Urinary bladder (tissue), 4 donors: ENCODE measurements around the gene PNPLA1. TPM values are rescaled to one million over a fixed set of nuclear protein-coding genes. Genes with fewer than 3 reads are reported as not detected.

ENCODE experiments used
- DNase-seq: peaks from one replicate; pipeline ENCODE4 v3.0.0-alpha.2; 2015; ENCODE audit errors: extremely low spot score
- H3K27ac ChIP-seq: one replicate; pipeline ENCODE4 v1.5.1; 2013; ENCODE audit warnings: low read depth, mild to moderate bottlenecking, moderate library complexity
- H3K36me3 ChIP-seq: one replicate; pipeline ENCODE4 v1.6.1; 2013; ENCODE audit warnings: mild to moderate bottlenecking, moderate library complexity; ENCODE audit not compliant: insufficient read depth
- H3K4me1 ChIP-seq: one replicate; pipeline ENCODE4 v1.6.1; 2013; ENCODE audit warnings: mild to moderate bottlenecking, moderate library complexity; ENCODE audit not compliant: insufficient read depth
- H3K4me3 ChIP-seq: one replicate; pipeline ENCODE4 v1.5.1; 2013; ENCODE audit warnings: low read depth, low read length
- WGBS: extraction: QIAGEN DNeasy Blood & Tissue Kit; methylation state at CpG from one replicate; pipeline ENCODE4 v1.1.7; 2013; 5-methylcytosine and 5-hydroxymethylcytosine counted together
- polyA plus RNA-seq: library from polyadenylated mRNA; stranded (reverse); fragments of 200-250 nt; gene quantifications from one replicate; pipeline ENCODE4 v1.2.3, GENCODE V29; 2013
- total RNA-seq: library from RNA; depleted of rRNA; stranded (reverse); fragments of >200 nt; gene quantifications from one replicate; pipeline ENCODE4 v1.2.3, GENCODE V29; 2014
- donor health status: healthy with polysubstance abuse.
- donor health status: healthy.

PNPLA1 gene
- total and polyA plus RNA-seq, 2 donors: 0.13 TPM; not detected in 1

DNA sequence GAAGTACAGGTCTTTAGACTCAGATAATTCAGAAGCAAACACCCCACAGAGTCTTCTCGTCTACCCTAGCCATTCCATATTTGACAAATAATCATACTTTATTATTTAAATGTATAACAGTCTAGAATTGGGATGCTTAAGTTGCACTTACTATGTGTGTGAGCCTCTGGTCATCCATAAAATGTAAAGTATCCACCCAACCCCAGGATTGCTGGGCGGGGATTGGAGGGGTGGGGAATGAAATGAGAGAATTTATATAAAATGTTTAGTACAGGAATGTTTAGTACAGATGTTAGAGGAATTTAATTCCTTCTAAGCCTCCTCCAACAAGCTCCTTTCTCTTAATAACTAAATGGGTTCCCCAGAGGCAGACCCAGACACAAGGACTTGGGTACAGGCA is 50.0 kb downstream of the PNPLA1 start:
- Histone ChIP-seq H3K4me3 (no peak overlapping the region), H3K27ac (no peak overlapping the region), H3K4me1 (no peaks in the 10 kb centered on the region), H3K36me3 (no peaks in the 10 kb centered on the region)
- 73% methylated on average over 2 of the region's 2 CpGs for WGBS
- DNase-seq: no peak

DNA sequence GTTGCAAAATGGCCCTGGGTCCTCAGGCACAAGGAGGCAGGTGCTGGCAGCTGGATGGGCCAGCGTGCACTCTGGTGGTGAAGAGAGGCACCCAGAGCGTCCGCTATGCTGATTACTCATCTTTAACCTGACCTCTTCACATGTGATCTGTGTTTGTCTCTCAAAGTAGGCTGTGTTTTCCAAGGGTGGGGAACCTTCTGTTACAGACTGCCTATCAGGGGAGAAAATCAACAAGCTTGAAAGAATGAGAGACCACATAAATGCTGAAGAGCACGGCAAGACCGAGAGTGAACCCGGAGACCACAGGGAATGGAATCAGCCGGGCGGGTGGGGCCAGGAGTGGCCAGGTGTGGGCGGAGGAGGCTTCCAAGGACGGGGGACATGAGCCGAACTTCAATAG is 50.6 kb downstream of the PNPLA1 start:
- no peak overlapping the region for H3K27ac ChIP-seq
- WGBS: 81% methylated on average over 11 of the region's 11 CpGs
- no peaks in the 10 kb centered on the region for H3K4me1 ChIP-seq

GRCh38 chr6:36322591-36322990 is 52.7 kb downstream of the PNPLA1 start:
- Histone ChIP-seq H3K4me3 (no peak overlapping the region), H3K36me3 (no peaks in the 10 kb centered on the region), H3K4me1 (no peaks in the 10 kb centered on the region), H3K27ac (no peak overlapping the region)
- 87% methylated on average over 3 of the region's 3 CpGs for WGBS
- no peak for DNase-seq

More for the DNA sequence above, 50.6 kb downstream of the PNPLA1 start:
- H3K36me3 ChIP-seq: no peaks in the 10 kb centered on the region
- no peak for DNase-seq
- H3K4me3 ChIP-seq: no peak overlapping the region

GRCh38 chr6:36323062-36323461 is 53.2 kb downstream of the PNPLA1 start:
- Histone ChIP-seq H3K36me3 (no peaks in the 10 kb centered on the region), H3K4me3 (no peak overlapping the region), H3K27ac (no peak overlapping the region), H3K4me1 (no peaks in the 10 kb centered on the region)
- 79% methylated on average over 8 of the region's 8 CpGs for WGBS
- DNase-seq: no peak

DNA sequence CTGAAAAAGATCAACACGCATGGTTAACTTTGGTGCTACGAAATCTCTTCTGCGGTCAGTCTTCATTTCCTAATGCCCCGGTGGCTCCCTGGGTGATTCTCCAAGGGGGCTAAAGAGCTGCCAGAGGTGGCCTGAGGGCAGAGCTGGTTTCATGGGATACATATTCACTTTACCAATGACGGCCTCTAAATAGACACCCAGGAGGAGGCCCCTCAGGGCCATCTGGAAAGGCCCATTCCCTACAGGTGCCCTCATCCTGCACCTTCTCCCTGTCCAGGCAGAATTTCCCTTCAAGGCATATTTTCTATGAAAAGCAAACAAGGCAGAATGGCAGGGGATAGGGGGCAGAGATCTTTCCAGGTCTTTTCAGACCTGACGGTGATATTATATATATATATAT is 54.3 kb downstream of the PNPLA1 start:
- Histone ChIP-seq H3K27ac (no peak overlapping the region), H3K4me1 (no peaks in the 10 kb centered on the region), H3K4me3 (no peak overlapping the region), H3K36me3 (no peaks in the 10 kb centered on the region)
- no peak for DNase-seq
- WGBS: 93% methylated on average over 6 of the region's 6 CpGs

DNA sequence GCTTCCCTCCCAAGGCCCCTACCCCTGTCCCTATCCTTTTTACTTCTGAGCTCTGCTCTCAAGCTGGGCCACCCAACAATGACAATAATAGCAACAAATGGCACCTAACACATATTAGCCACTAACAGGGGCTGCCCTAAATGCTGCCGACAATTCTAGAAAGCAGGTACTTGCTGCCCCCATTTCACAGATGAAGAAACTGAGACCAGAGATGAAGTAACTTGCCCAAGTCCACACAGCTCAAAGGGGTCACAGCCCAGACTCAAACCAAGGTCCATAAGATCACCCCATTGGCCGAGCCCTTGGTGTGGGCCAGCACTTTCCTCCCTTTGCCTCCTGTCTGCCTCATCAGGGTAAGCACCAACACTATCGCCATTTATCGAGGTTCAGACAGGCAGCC is 54.9 kb downstream of the PNPLA1 start:
- WGBS: 92% methylated on average over 4 of the region's 4 CpGs

DNA sequence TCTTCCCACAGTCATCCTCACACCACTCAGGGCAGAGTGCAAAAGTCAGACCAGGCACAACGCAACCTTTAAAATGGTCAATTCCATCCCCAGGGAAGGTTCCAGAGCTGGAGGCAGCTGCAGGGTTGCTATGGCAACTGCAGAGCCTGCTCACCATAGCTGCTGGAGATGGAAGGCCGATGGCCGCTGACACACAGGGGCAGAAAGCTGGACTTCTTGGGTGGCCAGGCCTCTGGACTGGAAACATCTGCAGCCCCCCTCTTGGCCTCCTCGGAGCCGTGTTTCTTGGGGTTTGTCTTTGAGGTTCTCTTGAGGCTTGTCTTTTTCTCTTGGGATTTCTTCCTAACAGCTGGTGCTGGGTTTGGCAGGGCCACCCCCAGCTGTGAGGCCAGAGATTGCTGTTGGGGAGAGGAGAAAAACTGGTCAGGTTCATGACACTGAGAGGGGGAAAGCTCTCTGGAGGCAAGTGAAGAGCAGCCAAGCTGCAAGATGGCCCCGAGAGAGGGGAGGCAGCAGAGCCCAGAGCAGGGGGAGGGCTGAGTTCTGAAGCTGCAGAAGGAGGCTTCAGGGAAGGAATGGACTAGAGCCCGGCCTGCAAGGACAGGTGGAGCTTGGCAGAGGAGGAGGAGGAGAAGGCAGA is 56.6 kb downstream of the PNPLA1 start:
- Histone ChIP-seq H3K4me1 (no peaks in the 10 kb centered on the region), H3K27ac (no peak overlapping the region), H3K36me3 (no peaks in the 10 kb centered on the region), H3K4me3 (no peak overlapping the region)
- no peak for DNase-seq
- WGBS: 48% methylated on average over 7 of the region's 7 CpGs

More for the DNA sequence above, 54.9 kb downstream of the PNPLA1 start:
- no peaks in the 10 kb centered on the region for H3K4me1 ChIP-seq
- H3K4me3 ChIP-seq: no peak overlapping the region
- DNase-seq: no peak
- no peaks in the 10 kb centered on the region for H3K36me3 ChIP-seq
- H3K27ac ChIP-seq: no peak overlapping the region

- WGBS: 56% methylated on average over 6 of the region's 6 CpGs
- no peak for DNase-seq
- no peak overlapping the region for H3K27ac ChIP-seq
- no peak overlapping the region for H3K4me3 ChIP-seq
- no peaks in the 10 kb centered on the region for H3K4me1 ChIP-seq
- no peaks in the 10 kb centered on the region for H3K36me3 ChIP-seq
Measured at GRCh38 chr6:36327226-36327918, 57.5 kb downstream of the PNPLA1 start.

DNA sequence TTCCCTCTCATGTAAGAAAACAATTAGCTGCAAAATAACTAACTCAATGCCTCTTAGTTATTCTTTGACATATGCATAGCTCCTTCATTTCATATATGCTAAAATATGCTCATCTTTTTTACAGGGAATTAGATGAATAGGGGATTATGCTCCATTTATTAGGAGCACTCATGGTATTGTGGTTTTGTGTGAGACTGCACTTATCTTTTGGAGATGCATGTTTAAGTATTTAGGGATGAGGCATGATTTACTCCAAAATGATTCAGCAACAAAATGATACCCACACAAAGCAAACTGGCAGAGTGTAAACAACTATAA is 58.0 kb downstream of the PNPLA1 start:
- no peak for DNase-seq
- Histone ChIP-seq H3K4me3 (no peak overlapping the region), H3K4me1 (no peaks in the 10 kb centered on the region), H3K36me3 (no peaks in the 10 kb centered on the region), H3K27ac (no peak overlapping the region)

DNA sequence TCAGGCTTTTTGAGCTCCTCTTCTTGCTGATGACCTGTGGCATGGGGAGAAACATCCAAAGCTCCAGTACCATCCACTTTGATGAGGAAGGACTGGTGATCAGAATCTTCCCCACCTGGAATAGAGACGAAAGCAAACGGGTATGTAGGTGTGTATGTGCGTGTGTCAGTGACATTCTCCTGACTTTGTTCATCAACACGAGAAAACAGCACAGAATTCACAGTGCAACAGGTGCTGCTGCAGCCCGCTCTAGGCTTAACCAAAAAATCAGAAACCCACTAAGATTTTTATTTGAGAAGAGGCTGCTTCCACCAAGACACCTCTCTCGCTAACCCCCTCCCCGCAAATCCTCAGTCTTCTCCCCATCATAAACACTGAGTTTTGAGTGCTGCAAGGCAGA is 58.7 kb downstream of the PNPLA1 start:
- Histone ChIP-seq H3K36me3 (no peaks in the 10 kb centered on the region), H3K4me1 (no peaks in the 10 kb centered on the region), H3K4me3 (no peak overlapping the region), H3K27ac (no peak overlapping the region)
- 87% methylated on average over 7 of the region's 7 CpGs for WGBS
- no peak for DNase-seq

DNA sequence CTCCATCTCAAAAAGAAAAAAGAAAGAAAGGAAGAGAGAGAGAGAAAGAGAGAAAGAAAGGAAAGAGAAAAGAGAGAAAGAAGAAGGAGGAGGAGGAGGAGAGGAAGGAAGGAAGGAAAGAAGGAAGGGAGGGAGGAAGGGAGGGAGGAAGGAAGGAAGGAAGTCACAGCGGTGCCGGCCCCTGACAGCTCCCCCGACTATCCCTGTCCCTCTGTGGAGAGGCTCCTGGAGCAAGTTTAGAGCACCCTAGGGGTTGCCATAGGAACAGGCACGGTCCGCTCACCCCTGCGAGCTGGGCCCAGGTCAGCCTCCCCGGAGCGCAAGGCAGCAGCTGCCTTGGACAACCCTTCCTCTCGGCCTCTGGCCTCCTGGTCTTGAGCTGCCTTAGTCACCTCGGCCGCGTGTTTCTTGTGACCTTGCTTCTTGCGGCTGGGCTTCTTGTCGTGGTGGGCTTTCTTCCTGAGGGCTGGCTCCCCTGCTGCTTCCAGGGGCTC is 60.0 kb downstream of the PNPLA1 start:
- 71% methylated on average over 14 of the region's 14 CpGs for WGBS
- no peak for DNase-seq
- H3K4me3 ChIP-seq: no peak overlapping the region
- no peak overlapping the region for H3K27ac ChIP-seq
- H3K4me1 ChIP-seq: no peaks in the 10 kb centered on the region
- H3K36me3 ChIP-seq: no peaks in the 10 kb centered on the region

- Histone ChIP-seq H3K36me3 (no peaks in the 10 kb centered on the region), H3K4me1 (no peaks in the 10 kb centered on the region), H3K27ac (no peak overlapping the region), H3K4me3 (no peak overlapping the region)
- no peak for DNase-seq
- 90% methylated on average over 14 of the region's 14 CpGs for WGBS
Measured at GRCh38 chr6:36330366-36330765, 60.5 kb downstream of the PNPLA1 start.

DNA sequence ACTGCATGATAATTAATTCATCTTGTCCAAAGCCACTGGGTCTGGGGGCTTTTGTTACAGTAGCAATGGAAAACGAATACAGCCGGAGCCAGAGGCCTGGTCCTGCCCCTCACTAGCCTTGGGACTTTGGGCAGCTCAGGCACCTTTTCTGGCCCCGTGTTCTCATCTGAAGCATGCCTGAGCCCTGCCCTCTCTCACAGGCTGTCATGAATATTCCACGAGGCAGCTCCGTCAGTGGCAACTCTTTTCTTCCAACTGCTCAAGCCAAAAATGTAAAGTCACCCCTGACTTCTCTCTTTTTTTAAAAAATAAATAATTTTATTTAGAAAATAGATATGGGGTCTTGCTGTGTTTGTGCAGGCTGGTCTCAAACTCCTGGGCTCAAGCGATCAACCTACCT is 61.5 kb downstream of the PNPLA1 start:
- H3K4me3 ChIP-seq: no peak overlapping the region
- DNase-seq: no peak
- WGBS: 96% methylated on average over 6 of the region's 6 CpGs
- no peak overlapping the region for H3K27ac ChIP-seq
- H3K36me3 ChIP-seq: no peaks in the 10 kb centered on the region
- H3K4me1 ChIP-seq: no peaks in the 10 kb centered on the region

- Histone ChIP-seq H3K27ac (no peak overlapping the region), H3K36me3 (no peaks in the 10 kb centered on the region), H3K4me1 (no peaks in the 10 kb centered on the region), H3K4me3 (no peak overlapping the region)
- 63% methylated on average over 8 of the region's 8 CpGs for WGBS
- DNase-seq: no peak
Measured at GRCh38 chr6:36333171-36333895, 63.5 kb downstream of the PNPLA1 start.
